Renal cortex interstitium (tissue), 15 donors: ENCODE data around the gene MICAL2. TPM values are rescaled to one million over a fixed set of nuclear protein-coding genes. Genes with fewer than 3 reads are reported as not detected.

Experiments used
- DNase-seq, 11 donors: peaks; one replicate each; pipeline ENCODE4 v3.0.0-alpha.2; 2013; ENCODE audit warnings: low read depth in 9 of 11, low spot score in 4 of 11; ENCODE audit errors: extremely low read depth in 1 of 11
- long read RNA-seq, 16 experiments: transcript quantifications; one replicate each; lab custom pipeline, GENCODE V29; 2026
- polyA plus RNA-seq, 3 donors: library from polyadenylated mRNA; unstranded; fragments of 120-200 nt; gene quantifications; one replicate each; pipeline ENCODE4 v1.2.1, GENCODE V29; 2013; ENCODE audit not compliant: insufficient read length in 3 of 3

The MICAL2 gene, protein sequence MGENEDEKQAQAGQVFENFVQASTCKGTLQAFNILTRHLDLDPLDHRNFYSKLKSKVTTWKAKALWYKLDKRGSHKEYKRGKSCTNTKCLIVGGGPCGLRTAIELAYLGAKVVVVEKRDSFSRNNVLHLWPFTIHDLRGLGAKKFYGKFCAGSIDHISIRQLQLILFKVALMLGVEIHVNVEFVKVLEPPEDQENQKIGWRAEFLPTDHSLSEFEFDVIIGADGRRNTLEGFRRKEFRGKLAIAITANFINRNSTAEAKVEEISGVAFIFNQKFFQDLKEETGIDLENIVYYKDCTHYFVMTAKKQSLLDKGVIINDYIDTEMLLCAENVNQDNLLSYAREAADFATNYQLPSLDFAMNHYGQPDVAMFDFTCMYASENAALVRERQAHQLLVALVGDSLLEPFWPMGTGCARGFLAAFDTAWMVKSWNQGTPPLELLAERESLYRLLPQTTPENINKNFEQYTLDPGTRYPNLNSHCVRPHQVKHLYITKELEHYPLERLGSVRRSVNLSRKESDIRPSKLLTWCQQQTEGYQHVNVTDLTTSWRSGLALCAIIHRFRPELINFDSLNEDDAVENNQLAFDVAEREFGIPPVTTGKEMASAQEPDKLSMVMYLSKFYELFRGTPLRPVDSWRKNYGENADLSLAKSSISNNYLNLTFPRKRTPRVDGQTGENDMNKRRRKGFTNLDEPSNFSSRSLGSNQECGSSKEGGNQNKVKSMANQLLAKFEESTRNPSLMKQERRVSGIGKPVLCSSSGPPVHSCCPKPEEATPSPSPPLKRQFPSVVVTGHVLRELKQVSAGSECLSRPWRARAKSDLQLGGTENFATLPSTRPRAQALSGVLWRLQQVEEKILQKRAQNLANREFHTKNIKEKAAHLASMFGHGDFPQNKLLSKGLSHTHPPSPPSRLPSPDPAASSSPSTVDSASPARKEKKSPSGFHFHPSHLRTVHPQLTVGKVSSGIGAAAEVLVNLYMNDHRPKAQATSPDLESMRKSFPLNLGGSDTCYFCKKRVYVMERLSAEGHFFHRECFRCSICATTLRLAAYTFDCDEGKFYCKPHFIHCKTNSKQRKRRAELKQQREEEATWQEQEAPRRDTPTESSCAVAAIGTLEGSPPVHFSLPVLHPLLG
- polyA plus RNA-seq: 1 to 10 TPM; 5.8 to 8.5 (median 6.5) TPM
- long read RNA-seq, donor 1: 0 reads
- long read RNA-seq, donor 2: 0 reads
- long read RNA-seq, donor 3: 0 reads
- long read RNA-seq, donor 4: 0 reads
- long read RNA-seq, donor 5: 0 reads
- long read RNA-seq, donor 6: 0 reads
- long read RNA-seq, donor 7: 0 reads
- long read RNA-seq, donor 8: 0 reads
- long read RNA-seq, donor 9: 0 reads
- long read RNA-seq, donor 10: 0 reads
- long read RNA-seq, donor 11, partial matches to known transcripts: 0 of 1 reads
- long read RNA-seq, donor 11, other reads (novel, unspliced or antisense): 0 of 1 reads
- long read RNA-seq, donor 12: 0 reads
- long read RNA-seq, donor 13: 0 reads
- long read RNA-seq, donor 14: 0 reads
- long read RNA-seq, donor 15: 0 reads
- long read RNA-seq, donor 16: 0 reads

DNA sequence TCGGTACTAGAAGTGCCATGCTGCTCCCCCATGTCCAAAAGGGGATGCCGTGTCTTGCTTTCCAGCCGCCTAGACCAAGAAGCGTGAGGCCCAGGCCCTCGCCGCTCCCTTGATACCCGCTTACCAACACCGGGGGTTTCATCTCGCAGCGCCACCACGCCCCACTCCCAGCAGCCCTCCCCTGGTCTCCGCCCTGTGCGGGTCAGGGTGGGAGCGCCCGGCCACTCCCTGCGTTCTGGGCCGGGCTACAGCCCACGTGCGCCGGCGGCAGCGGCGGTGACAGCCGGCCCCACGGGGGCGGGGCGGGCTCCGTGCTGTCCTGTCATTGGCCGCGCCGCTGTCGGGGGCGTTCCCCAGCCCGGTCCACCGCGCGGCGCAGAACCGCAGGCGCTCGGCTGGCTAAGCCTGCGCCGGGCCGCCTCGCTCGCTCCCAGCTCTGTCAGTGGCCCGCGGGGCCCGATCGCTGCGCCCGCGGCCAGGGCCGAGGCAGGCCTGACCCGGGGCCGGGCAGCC is at the start of gene MICAL2:
Gene MICAL2, plus strand, starts transcription at position 390 of the 513 bp plus-strand sequence. CDS start 51,566 bp downstream, outside the sequence.
- DNase-seq: peak; percentile 53 to 81 (median 74)

DNA sequence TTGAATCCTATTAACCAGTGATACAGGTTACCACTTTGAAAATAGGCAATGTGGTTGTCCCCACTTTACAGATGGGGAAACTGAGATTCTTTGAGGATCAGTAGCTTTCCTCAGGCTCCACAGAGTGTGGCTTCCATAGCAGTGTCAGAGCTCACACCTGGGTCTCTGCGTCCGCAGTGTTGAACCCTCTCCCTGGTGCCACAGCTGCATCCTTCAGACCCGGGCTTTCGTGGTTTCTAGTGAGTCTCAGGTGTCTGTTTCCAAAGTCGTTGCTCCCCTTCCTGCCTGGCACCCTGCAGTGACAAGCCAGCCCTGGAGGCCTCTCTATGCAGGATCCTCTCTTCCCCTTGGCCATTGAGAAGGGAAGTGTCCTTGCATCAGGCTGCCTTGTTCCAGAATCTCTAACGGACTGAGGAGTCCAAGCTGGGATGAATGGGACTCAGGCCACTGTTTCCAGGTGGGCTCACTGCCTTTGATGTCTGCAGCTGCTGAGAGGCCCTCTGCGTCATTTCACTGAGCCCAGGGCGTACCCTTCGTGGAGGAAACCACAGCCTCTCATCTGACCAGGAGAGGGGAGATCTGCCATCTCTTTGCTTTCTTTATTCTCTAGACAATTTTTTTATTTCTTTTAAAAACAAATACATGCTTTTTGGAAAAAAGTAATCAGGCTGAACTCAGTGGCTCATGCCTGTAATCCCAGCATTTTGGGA is 48.4 kb upstream of the MICAL2 start:
- no peak for DNase-seq

DNA sequence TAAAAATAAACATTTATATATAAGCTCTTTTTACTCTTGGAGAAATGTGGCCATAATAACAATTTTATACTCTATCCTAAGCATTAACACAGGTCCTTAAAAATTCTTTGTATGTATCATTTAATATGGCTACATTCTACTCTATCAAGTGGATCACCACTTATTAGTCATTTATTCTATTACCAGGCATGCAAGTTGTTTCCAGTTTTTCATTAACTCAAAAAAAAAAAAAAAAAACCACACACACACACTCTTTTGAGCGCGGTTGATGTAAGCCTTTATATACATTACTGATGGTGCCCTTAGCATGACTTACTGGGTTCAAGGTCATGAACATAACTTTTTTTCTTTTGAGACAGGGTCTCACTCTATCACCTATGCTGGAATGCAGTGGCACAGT is 47.1 kb upstream of the MICAL2 start:
- no peak for DNase-seq

DNA sequence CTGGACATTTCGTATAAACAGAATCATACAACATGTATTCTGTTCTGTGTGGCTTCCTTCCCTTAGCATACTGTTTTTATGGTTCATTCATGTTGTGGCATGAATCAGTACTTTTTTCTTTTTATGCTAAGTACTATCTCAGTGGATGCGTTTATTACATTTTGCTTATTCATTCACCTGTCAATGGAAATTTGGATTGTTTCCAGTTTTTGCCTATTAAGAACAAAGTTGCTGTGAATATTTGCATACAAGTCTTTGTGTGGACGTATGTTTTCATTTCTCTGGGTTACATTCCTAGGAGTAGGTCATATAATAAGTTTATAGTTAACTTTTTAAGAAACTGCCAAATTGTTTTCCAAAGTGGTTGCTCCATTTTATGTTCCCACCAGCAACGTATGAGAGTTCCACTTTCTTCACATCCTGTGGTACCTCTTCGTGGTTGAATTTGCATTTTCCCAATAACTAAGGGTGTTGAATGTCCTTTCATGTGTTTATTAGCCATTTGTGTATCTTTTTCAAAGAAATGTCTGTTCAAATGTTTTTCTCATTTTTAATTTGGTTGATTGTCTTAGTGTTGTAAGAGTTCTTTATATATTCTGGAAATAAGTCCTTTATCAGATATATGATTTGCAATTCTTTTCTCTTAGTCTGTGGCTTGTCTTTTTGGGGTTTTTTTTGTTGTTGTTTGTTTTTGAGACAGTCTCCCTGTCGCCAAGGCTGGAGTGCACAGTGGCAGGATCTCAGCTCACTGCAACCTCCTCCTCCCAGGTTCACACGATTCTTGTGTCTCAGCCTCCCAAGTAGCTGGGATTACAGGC is 46.0 kb upstream of the MICAL2 start:
- DNase-seq: no peak

DNA sequence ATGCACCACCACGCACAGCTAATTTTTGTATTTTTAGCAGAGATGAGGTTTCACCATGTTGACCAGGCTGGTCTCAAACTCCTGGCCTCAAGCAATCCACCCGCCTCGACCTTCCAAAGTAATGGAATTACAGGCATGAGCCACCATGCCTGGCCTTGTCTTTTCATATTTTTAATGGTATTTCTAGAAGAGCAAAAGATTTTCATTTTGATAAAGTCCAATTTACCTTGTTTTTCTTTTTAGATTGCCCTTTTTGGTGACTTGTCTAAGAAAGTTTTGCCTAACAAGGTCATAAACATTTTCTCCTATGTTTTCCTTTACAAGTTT is 45.5 kb upstream of the MICAL2 start:
- no peak for DNase-seq

DNA sequence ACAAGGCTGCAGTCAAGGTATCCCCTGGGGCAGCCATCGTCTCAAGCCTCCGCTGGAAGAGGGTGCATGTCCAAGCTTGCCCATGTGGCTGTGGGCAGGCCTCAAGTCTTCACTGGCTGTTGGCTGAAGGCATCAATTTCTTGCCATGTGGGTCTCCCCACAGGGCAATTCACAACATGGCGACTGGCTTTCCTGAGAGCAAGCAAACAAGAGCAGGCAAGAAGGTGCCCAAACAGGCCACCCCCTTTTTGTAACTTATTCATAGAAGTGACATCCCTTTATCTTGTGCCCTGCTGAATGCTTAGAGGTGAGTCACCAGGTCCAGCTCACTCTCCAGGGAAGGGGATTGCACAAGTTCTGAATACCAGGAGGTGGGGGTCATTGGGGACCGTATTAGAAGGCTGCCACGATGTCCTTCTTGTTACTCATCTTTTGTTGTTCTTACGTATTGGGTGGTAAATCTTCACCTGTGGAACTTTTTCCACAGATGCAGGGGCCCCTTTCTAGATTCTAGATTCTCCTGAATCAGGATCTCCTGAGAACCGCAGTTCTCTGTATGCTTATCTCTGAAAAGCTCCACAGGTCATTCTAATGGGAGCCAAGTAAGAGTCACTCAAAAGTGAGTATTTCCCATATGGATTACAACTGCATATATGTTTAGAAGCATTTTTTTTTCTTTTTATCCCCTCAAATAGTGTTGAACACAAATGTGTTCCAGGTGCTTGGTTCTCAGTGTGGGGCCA is 44.2 kb upstream of the MICAL2 start:
- no peak for DNase-seq

DNA sequence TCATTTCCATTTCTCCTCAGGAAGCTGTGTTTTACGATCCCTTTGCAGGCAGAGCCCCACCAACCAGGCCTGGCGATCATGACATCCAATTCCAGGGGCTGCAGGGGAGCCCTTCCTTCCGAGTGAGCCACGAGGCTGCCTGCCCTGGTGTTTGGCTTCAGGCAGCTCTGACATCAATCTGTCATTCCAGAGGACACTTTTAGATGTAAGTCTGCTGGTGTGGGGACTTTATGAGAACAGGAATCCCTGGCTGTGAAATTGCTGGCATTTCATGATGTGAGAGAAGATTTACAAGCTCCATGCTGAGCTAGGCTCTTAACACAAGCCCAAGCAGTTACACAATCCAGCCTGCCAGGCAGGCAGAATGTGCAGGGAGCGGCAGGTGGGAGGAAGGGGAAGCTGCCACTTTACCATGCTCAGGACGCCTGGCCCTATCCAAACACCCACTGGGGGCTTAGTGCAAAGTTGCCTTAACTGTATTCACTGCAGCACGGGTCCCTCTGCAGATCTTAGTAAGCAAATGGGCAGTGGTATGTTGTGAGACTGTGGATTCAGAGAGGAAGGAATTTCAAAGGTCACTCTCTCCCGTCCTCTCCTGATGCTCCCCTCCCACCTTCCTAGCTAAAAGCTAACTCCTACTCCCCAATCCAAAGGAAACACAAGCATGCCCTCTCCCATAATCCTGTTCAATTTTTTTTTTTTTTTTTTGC is 43.4 kb upstream of the MICAL2 start:
- peak in 10 of 11 donors; percentile 40 to 74 (median 58) for DNase-seq

DNA sequence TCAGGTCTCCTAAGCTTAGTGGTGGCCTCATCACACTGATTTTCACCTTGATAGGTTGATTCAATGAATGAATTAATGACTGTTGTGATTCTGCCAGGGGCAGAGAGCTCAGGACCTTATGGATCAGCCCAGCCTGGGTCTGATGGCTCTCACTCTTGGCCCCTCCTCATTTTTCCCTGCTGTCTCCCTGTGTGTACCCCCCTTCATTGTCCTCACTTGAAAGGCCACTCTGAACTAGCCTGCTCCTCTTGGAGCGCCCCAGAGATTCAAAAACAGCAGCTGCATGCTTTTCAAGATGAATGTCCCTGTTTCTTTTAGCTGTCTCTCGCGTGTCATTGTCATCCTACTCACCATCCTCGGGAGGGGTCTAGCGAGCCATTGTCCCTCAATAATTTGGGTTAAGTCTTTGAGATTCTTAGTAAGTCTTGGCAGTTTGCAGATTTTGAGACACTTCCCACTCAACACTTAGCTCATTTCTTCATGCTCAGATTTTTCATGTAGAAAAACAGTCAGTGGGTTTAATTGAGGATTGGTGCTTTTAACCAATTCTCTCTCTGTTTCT is 42.5 kb upstream of the MICAL2 start:
- no peak for DNase-seq

DNA sequence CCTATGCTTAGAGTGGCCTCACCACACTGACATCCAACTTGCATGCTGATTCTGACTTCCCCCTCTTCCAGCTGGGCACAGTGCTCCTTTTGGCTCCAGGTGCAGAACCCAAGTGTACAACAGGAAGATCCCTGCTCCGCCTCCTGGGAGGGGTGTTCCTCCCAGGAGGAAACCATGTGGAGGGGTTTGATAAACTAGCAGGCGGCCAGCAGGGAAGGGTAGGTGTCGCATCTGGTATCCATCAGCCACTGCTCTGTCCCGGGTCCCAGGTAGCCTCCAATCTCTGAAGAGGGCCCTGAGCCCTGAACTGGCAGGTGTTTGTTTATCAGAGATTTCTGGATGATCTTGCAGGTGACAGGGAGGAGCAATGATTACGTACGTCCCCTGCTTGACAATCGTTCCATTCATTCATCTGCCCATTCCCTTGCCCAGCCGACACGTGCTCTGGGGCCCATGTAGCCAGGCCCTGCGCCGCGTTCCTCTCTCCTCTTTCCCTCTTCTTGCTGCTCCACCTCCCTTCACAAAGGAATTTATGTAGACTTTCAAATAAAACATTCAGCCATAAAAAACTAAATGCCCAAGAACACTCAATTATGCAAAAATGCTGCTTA is 41.2 kb upstream of the MICAL2 start:
- no peak for DNase-seq

DNA sequence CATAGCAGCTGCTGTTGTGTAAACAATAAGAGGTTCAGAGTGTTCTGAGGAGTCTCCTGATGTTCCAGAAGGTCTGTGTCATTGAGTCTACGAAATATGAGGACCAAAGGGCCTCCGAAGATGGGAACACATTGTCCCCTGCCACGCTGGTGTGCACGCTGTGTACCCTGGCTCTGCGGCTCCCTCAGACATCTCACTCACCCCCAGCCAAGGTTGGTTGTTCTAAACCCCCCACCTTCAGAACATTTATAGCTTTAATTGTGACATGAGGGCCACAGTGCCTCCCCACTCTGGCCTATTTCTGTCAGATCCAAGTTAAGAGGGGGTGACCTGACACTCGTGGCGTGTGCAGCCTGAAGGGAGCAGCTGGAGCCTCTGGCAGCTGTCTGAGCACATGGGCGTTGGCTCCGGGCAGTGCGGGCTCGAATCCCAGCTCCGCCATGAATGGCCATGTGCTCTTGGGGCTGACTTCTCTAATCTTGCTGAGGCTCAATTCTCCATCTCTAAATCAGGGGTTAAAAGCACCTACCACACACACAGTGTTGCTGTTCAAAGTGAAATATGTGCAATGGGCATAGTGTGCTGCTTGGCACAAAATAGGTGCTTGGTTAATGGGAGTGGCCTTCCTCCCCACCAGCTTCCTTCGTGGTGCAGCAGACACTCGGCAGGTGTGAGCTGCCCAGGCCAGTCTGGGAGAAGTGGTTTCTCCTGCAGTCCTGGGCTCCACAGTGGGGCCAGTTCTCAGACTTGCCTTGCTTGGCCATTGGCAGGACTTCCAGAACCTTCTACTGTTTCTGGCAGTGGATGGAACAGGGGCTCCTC is 39.7 kb upstream of the MICAL2 start:
- DNase-seq: no peak

DNA sequence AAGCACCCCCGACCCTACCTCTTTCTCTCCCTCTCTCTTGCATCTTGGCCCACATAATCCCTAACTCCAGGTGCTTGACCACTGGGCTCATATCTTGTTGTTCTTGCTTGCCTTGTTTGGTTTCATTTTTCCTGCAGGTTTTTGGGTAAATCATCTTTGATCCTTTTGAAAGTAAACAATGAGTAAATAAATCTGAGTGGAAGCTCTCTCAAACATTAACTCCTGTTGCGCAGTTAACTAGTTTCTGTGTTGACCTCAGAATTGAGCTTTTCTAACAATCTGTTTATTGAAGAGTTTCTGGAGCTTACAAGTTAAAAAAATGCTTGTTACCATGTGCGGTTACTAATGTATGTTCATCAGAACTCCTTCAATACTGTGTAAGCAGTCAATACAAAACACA is 38.8 kb upstream of the MICAL2 start:
- no peak for DNase-seq

DNA sequence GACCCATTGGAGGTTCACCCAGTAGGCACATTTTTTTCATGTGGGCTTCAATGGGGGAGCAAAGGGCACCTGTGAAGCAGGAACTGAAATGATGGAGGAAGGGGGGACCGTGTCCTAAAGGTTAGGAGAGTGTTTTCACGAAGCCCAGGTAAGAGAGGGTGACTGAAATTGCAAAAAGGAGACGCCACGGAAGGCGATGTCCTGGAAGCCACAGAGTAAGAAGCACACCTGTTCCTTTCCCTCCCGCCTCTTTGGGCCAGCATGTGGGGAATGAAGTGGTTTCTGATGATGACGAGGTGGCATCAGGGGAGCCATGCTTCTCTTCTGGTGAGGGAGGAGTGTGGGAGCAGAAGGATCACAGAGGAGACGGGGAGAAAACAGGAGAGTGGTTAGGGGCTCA is 37.0 kb upstream of the MICAL2 start:
- no peak for DNase-seq

DNA sequence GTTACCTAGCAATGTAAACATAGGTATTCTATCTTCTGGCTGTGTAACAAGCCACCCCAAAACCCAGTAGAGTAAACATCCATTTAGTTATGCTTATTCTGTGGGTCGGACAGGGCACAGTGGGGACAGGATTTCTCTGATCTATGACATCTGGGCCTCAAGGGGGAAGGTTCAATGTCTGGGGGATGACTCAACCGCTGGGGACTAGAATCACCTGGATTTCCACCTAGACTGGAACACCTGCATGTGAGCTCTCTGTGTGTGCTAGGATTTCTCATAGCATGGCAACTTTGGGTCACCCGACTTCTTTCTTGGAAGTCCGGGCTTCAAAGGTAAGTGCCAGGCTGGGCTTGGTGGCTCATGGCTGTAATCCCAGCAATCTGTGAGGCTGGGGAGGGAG is 36.5 kb upstream of the MICAL2 start:
- no peak for DNase-seq

DNA sequence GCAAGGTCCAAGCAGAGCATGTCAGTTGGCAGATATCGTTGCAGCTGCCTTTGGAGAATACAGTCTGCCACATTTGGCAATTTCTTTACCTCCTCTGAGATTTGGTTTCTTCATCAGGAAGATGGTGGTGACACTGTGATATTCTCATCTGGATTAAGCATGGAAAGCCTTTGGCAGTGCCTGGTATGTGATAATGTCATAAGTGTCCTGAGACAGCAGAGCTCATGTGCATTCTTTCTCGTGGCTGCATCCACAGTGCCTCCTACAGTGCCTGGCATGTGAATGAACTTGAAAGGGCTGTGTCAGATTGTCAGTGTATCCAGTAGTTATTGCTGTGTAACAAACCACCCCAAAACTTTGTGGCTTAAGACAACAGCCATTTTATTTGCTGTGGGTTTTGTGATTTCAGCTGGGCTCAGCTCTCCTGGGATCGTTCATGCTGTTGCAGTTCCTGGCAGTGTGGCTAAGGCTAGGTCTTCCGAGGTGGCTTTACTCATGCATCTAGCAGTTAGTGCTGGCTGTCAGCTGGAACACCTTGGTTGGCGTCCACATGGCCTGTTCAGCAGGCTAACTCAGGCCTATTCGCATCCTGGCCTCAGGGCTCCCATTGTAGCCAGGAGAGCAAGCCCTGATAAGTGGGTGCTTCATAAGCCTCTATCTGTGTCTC is 35.7 kb upstream of the MICAL2 start:
- no peak for DNase-seq
